Placental pericyte (primary cell): ENCODE results near the gene SCNN1G. TPM values are rescaled to one million over a fixed set of nuclear protein-coding genes. Genes with fewer than 3 reads are reported as not detected.

Experiments
- total RNA-seq: library from RNA; depleted of rRNA; stranded (reverse); fragments of >200 nt; gene quantifications from 2 replicates; pipeline ENCODE4 v1.2.3, GENCODE V29; 2012

SCNN1G gene
- total RNA-seq, result not detected in 2 replicates

DNA sequence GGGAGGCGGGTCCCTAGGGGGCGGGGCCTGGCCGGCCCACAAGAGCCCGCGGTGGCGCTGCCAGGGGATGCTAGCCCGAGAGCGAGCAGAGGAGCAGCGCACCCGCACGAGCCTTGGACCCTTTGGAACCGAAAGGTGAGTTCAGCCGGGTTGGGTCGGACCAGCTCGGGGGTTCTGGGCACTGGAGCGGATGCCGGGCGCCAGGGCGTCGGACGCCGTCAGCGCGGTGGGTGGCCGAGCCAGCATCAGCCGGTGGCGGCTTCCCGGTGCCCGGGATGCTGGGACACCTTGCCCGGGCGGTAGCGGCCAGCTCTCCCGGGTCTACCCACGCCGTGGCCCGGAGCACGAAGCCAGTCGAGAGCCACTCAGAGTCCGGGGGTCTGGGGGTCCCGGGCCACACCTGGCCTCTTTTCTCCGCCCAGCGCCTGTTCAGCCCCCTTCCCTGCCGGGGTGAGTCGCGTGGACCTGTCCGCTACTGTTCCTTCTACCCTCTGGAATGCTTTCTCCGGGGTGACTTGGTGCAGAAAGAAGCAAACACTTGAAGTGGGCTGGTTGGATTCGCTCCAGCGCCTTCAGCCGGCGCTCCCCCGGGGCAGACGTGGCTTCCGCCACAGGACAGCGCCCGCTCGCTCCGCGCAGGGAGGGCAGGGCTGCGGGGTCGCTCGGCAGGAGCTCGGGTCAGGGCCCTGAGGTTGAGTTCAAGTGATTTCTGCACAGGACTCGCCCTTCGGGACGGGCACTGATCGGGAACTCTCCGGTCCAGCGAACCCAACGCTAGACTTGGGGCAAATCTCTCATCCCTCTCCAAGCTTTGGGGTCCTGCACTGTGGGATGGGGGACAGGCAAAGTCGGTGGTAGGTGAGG, at the start of gene SCNN1G:
Gene SCNN1G, plus strand, starts transcription at position 67 of the 864 bp plus-strand sequence. CDS start 3,527 bp downstream, outside the sequence.

GRCh38 chr16:23149267-23149992, 33.1 kb upstream of the SCNN1G start, which contains the start of gene USP31:
TSS of gene USP31 (minus strand) at chr16:23149452. CDS start at chr16:23149270, 182 bp downstream.

Other genes starting within 250 kb of the SCNN1G start
- 7.2 and 9.4 TPM in 2 replicates for gene USP31, start 33.3 kb upstream of the SCNN1G start, total RNA-seq
- not detected in 2 replicates for gene SCNN1B, start 119.6 kb downstream of the SCNN1G start, total RNA-seq